CD14-positive monocyte (primary cell): ENCODE data around the gene GABARAP. TPM values are rescaled to one million over a fixed set of nuclear protein-coding genes. Genes with fewer than 3 reads are reported as not detected.

Experiments
- DNase-seq, 3 donors: peaks; one replicate each; pipeline ENCODE4 v3.0.0-alpha.2; 2011 to 2022
- H2AFZ ChIP-seq: 2 replicates; pipeline ENCODE4 v1.6.0; 2012; ENCODE audit warnings: mild to moderate bottlenecking, low read depth, low read length, inconsistent platforms; ENCODE audit not compliant: insufficient read depth, poor library complexity, severe bottlenecking
- H3K27ac ChIP-seq, 2 donors: 1 replicate in 1 of 2; 2 replicates in 1 of 2; pipeline ENCODE4 v1.5.1; 2012 to 2013; ENCODE audit warnings: low read length in 2 of 2, control low read depth in 1 of 2, inconsistent platforms in 1 of 2, low read depth in 1 of 2, mild to moderate bottlenecking in 1 of 2
- H3K27me3 ChIP-seq, 2 donors: one replicate each; pipeline versions ENCODE4 v1.6.0 to v1.6.1; 2011 to 2013; ENCODE audit warnings: low read length in 2 of 2; ENCODE audit not compliant: control insufficient read depth in 2 of 2, insufficient read depth in 2 of 2
- H3K36me3 ChIP-seq, 2 donors: replicated peaks in 1 of 2; 1 replicate in 1 of 2; 2 replicates in 1 of 2; pipeline versions ENCODE4 v1.5.1 to v1.6.1; 2012 to 2013; ENCODE audit warnings: low read length in 2 of 2, control low read depth in 1 of 2, inconsistent platforms in 1 of 2, mild to moderate bottlenecking in 1 of 2; ENCODE audit not compliant: insufficient read depth in 2 of 2, control insufficient read depth in 1 of 2
- H3K4me1 ChIP-seq, 2 donors: 1 replicate in 1 of 2; 2 replicates in 1 of 2; pipeline versions ENCODE4 v1.5.1 to v1.6.1; 2012 to 2013; ENCODE audit warnings: low read length in 2 of 2, control low read depth in 1 of 2, inconsistent platforms in 1 of 2, mild to moderate bottlenecking in 1 of 2, moderate library complexity in 1 of 2; ENCODE audit not compliant: insufficient read depth in 2 of 2, control insufficient read depth in 1 of 2
- H3K4me2 ChIP-seq: replicated peaks from 2 replicates; pipeline ENCODE3; 2012; ENCODE audit warnings: low read length, moderate library complexity, mild to moderate bottlenecking; ENCODE audit not compliant: poor library complexity, severe bottlenecking; ENCODE audit errors: extremely low read depth
- H3K4me3 ChIP-seq, 3 experiments: fragments of 200-600 bp in 1 of 3; sonication (generic) in 1 of 3; replicated peaks in 1 of 3; 1 replicate in 2 of 3; 2 replicates in 1 of 3; pipeline ENCODE4 v1.5.1; 2011 to 2013; ENCODE audit warnings: low read length in 3 of 3, mild to moderate bottlenecking in 3 of 3, control low read depth in 2 of 3, low read depth in 2 of 3, inconsistent platforms in 1 of 3, moderate library complexity in 1 of 3
- H3K79me2 ChIP-seq: 2 replicates; pipeline ENCODE4 v1.6.0; 2012; ENCODE audit warnings: mild to moderate bottlenecking, control low read depth, inconsistent platforms, low read length, moderate library complexity; ENCODE audit not compliant: insufficient read depth
- H3K9ac ChIP-seq: 2 replicates; pipeline ENCODE4 v1.6.0; 2017; ENCODE audit warnings: low read length, mild to moderate bottlenecking; ENCODE audit not compliant: insufficient read depth, poor library complexity, severe bottlenecking
- H3K9me3 ChIP-seq, 2 donors: replicated peaks in 1 of 2; 1 replicate in 1 of 2; 2 replicates in 1 of 2; pipeline versions ENCODE4 v1.5.1 to v1.6.1; 2012 to 2013; ENCODE audit warnings: low read length in 2 of 2, control low read depth in 1 of 2; ENCODE audit not compliant: control insufficient read depth in 1 of 2, insufficient read depth in 1 of 2
- H4K20me1 ChIP-seq: 2 replicates; pipeline ENCODE4 v1.6.0; 2012; ENCODE audit warnings: mild to moderate bottlenecking, low read length, control low read depth, moderate library complexity; ENCODE audit not compliant: insufficient read depth
- H3K27ac Mint-ChIP-seq, 7 donors: one replicate each; pipeline ENCODE4 v1.8.0; 2020; ENCODE audit warnings: mild to moderate bottlenecking in 7 of 7, mixed read lengths in 7 of 7, moderate library complexity in 6 of 7, inconsistent platforms in 2 of 7
- H3K27me3 Mint-ChIP-seq, 3 donors: one replicate each; pipeline ENCODE4 v1.8.0; 2021 to 2022; ENCODE audit warnings: low read depth in 3 of 3, mild to moderate bottlenecking in 3 of 3, mixed read lengths in 3 of 3, moderate library complexity in 3 of 3, inconsistent platforms in 1 of 3
- H3K36me3 Mint-ChIP-seq, 2 donors: one replicate each; pipeline ENCODE4 v1.8.0; 2020; ENCODE audit warnings: mixed read lengths in 2 of 2, inconsistent platforms in 1 of 2, mild to moderate bottlenecking in 1 of 2
- H3K4me1 Mint-ChIP-seq: one replicate; pipeline ENCODE4 v1.8.0; 2020; ENCODE audit warnings: mild to moderate bottlenecking, mixed read lengths
- H3K4me3 Mint-ChIP-seq, 2 donors: one replicate each; pipeline ENCODE4 v1.8.0; 2020; ENCODE audit warnings: mild to moderate bottlenecking in 2 of 2, mixed read lengths in 2 of 2, moderate library complexity in 1 of 2
- H3K9me3 Mint-ChIP-seq, 7 donors: one replicate each; pipeline ENCODE4 v1.8.0; 2020 to 2022; ENCODE audit warnings: mixed read lengths in 7 of 7, mild to moderate bottlenecking in 6 of 7, moderate library complexity in 6 of 7, inconsistent platforms in 2 of 7
- CTCF ChIP-seq: fragments of 200-600 bp; IDR thresholded peaks from one replicate; pipeline ENCODE4 v1.8.0; 2022; ENCODE audit warnings: antibody characterized with exemption, mild to moderate bottlenecking
- WGBS: methylation state at CpG from one replicate; pipeline ENCODE4 v1.1.5; 2013; ENCODE audit warnings: missing lambda C conversion rate; ENCODE audit not compliant: insufficient coverage; 5-methylcytosine and 5-hydroxymethylcytosine counted together
- intact Hi-C, 2 donors: fragments of 100-400 bp; cut with micrococcal nuclease; formaldehyde crosslinking; loops; one replicate each; pipeline versions ENCODE4 v1.15.0 to v1.15.1; 2023
- polyA plus RNA-seq, 3 donors: library from polyadenylated mRNA; depleted of rRNA in 1 of 3; unstranded in 2 of 3; stranded (reverse) in 1 of 3; fragments of 300-500 nt in 2 of 3; fragments of >200 nt in 1 of 3; fragmentation: Illumina TruSeq in 2 of 3; gene quantifications; 1 replicate in 2 of 3; 2 replicates in 1 of 3; pipeline ENCODE4 v1.2.3, GENCODE V29; 2012 to 2021

Gene GABARAP
- polyA plus RNA-seq, 3 donors = 1,029 to 2,937 (median 2,814) TPM

- peaks cover 57% of the 10 kb centered on the region for H3K4me1 Mint-ChIP-seq
- Histone ChIP-seq H3K4me3 (peak within 1 kb of the TSS; percentile 95 to 100 (median 98)), H3K9me3 (no peaks in the 10 kb centered on the region), H3K27ac (peak within 1 kb of the TSS; percentile 64 to 100), H3K4me2 (peak within 1 kb of the TSS; percentile 100), H3K27me3 (no peaks in the 10 kb centered on the region), H3K79me2 (peaks cover 63% of the 10 kb centered on the region), H3K36me3 (peaks cover 28 to 31% of the 10 kb centered on the region in 2 donors), H2AFZ (peak within 1 kb of the TSS; percentile 40), H4K20me1 (peaks cover 42% of the 10 kb centered on the region), H3K9ac (peak within 1 kb of the TSS; percentile 100), H3K4me1 (peaks cover 54 to 64% of the 10 kb centered on the region in 2 donors)
- H3K4me3 Mint-ChIP-seq = peak within 1 kb of the TSS; percentile 98 to 99
- WGBS = under 1% methylated on average over 49 of the region's 72 CpGs
- peak within 1 kb of the TSS; percentile 99 to 100 (median 100) for H3K27ac Mint-ChIP-seq
- H3K27me3 Mint-ChIP-seq = peaks cover 0 to 5% (median 0%) of the 10 kb centered on the region in 3 donors
- intact Hi-C loops = loop anchor here (5.0 to 10.0 kb wide), 2 partner anchors 68 to 245 kb away; partner anchors contain the start of genes EIF5A (in 2 of the 2), POLR2A (in 1 of the 2) and SLC35G6 (in 1 of the 2)
- TF ChIP-seq CTCF = no peak
- peaks cover 0 to 4% (median 0%) of the 10 kb centered on the region in 7 donors for H3K9me3 Mint-ChIP-seq
- peaks cover 37 to 56% of the 10 kb centered on the region in 2 donors for H3K36me3 Mint-ChIP-seq
- peak; percentile 98 to 99 (median 99) for DNase-seq
Measured at GRCh38 chr17:7239091-7240027, 2.9 kb downstream of the GABARAP start, which contains the start of gene PHF23. Gene PHF23, minus strand, starts transcription at chr17:7239457. Its CDS starts 178 bp downstream, at chr17:7239279.

GRCh38 chr17:7238420-7239090 lies 3.7 kb downstream of the GABARAP start:
- no peak for TF ChIP-seq CTCF
- H3K27me3 Mint-ChIP-seq = peaks cover 0 to 5% (median 0%) of the 10 kb centered on the region in 3 donors
- Histone ChIP-seq H3K4me2 (peak overlapping the region; percentile 100), H3K36me3 (peaks cover 21 to 26% of the 10 kb centered on the region in 2 donors), H3K27ac (peak overlapping the region; percentile 64 to 79), H3K27me3 (no peaks in the 10 kb centered on the region), H3K79me2 (peaks cover 68% of the 10 kb centered on the region), H3K4me3 (peak overlapping the region; percentile 65 to 100 (median 98)), H4K20me1 (peaks cover 42% of the 10 kb centered on the region), H3K4me1 (peaks cover 57 to 68% of the 10 kb centered on the region in 2 donors), H3K9me3 (no peaks in the 10 kb centered on the region), H2AFZ (peak overlapping the region; percentile 40), H3K9ac (peak overlapping the region; percentile 86)
- H3K27ac Mint-ChIP-seq = peak overlapping the region; percentile 86 to 100 (median 95)
- peak in 1 of 3 donors; percentile 29 for DNase-seq
- peaks cover 59% of the 10 kb centered on the region for H3K4me1 Mint-ChIP-seq
- peak overlapping the region; percentile 96 to 98 for H3K4me3 Mint-ChIP-seq
- under 1% methylated on average over 21 of the region's 39 CpGs for WGBS
- H3K9me3 Mint-ChIP-seq = peaks cover 0 to 4% (median 0%) of the 10 kb centered on the region in 7 donors
- intact Hi-C loops = loop anchor here (5.0 to 10.0 kb wide), 2 partner anchors 69 to 246 kb away; partner anchors contain the start of genes EIF5A (in 2 of the 2), POLR2A (in 1 of the 2) and SLC35G6 (in 1 of the 2)
- peaks cover 36 to 49% of the 10 kb centered on the region in 2 donors for H3K36me3 Mint-ChIP-seq
